Adrenal gland (tissue), 12 donors: ENCODE measurements around the gene FDX2. TPM values are rescaled to one million over a fixed set of nuclear protein-coding genes. Genes with fewer than 3 reads are reported as not detected.

Experiments
- DNase-seq, 7 donors: peaks; one replicate each; pipeline ENCODE4 v3.0.0-alpha.2; 2019 to 2020
- H3K27ac ChIP-seq, 5 donors: fragments of 200-600 bp; sonication (generic) in 4 of 5; 1 replicate in 3 of 5; 2 replicates in 2 of 5; pipeline versions ENCODE4 v1.5.1 to v1.8.0; 2016 to 2020; ENCODE audit warnings: mild to moderate bottlenecking in 1 of 5
- H3K27me3 ChIP-seq: fragments of 200-600 bp; 2 replicates; pipeline ENCODE4 v1.8.0; 2021
- H3K36me3 ChIP-seq, 2 donors: fragments of 200-600 bp; replicated peaks in 1 of 2; 1 replicate in 1 of 2; 2 replicates in 1 of 2; pipeline versions ENCODE4 v1.5.1 to v1.8.0; 2018 to 2022
- H3K4me1 ChIP-seq, 2 donors: fragments of 200-600 bp; replicated peaks in 1 of 2; 1 replicate in 1 of 2; 2 replicates in 1 of 2; pipeline versions ENCODE4 v1.5.1 to v1.8.0; 2018 to 2021
- H3K4me3 ChIP-seq, 4 donors: fragments of 200-600 bp; sonication (generic) in 3 of 4; one replicate each; pipeline ENCODE4 v1.5.1; 2016 to 2018
- H3K9me3 ChIP-seq, 3 donors: fragments of 200-600 bp; sonication (generic) in 1 of 3; replicated peaks in 1 of 3; 1 replicate in 2 of 3; 2 replicates in 1 of 3; pipeline versions ENCODE4 v1.5.1 to v1.8.0; 2016 to 2021
- CTCF ChIP-seq, 6 experiments: fragments of 450-650 bp in 4 of 6; fragments of 200-600 bp in 2 of 6; sonication (generic) in 1 of 6; IDR thresholded peaks; 1 replicate in 5 of 6; 2 replicates in 1 of 6; pipeline versions ENCODE4 v1.5.1 to v1.8.0; 2016 to 2021; ENCODE audit warnings: antibody characterized with exemption in 6 of 6, mild to moderate bottlenecking in 2 of 6, moderate library complexity in 1 of 6
- POLR2A ChIP-seq, 2 donors: fragments of 450-650 bp; IDR thresholded peaks; one replicate each; pipeline ENCODE4 v1.6.1; 2017; ENCODE audit warnings: antibody characterized with exemption in 2 of 2, mild to moderate bottlenecking in 2 of 2, moderate library complexity in 1 of 2
- WGBS, 4 donors: extraction: QIAGEN DNeasy Blood & Tissue Kit in 2 of 4; methylation state at CpG; one replicate each; pipeline versions ENCODE4 v1.1.5 to v1.1.7; 2013 to 2017; 5-methylcytosine and 5-hydroxymethylcytosine counted together
- intact Hi-C, 2 donors: fragments of 100-400 bp; cut with DNase I; formaldehyde crosslinking; loops; one replicate each; pipeline versions ENCODE4 v1.14.1 to v1.15.0; 2022 to 2023
- polyA plus RNA-seq, 3 donors: library from polyadenylated mRNA; stranded (reverse); fragments of 200-250 nt in 2 of 3; fragments of 350-450 nt in 1 of 3; fragmentation: Illumina TruSeq in 1 of 3; extraction: RNeasy Lipid Tissue Mini Kit (QIAGEN cat#74804) in 1 of 3; gene quantifications; one replicate each; pipeline ENCODE4 v1.2.3, GENCODE V29; 2013 to 2014
- small RNA-seq, 2 donors: library from RNA; depleted of rRNA; stranded (forward); fragments of <200 nt; gene quantifications; one replicate each; pipeline ENCODE3, GENCODE V24; 2016
- total RNA-seq, 9 donors: library from RNA; depleted of rRNA in 4 of 9; stranded (reverse); fragments of >200 nt in 4 of 9; fragments of 120-200 nt in 1 of 9; fragmentation: NEBNext Ultra II Directional in 1 of 9; extraction: Animal tissue kit (Norgen Biotek cat#: 25700) in 1 of 9; gene quantifications; one replicate each; pipeline versions ENCODE4 v1.1.0 to v1.2.4, GENCODE V29; 2013 to 2023
- donor health status: healthy with polysubstance abuse.
- donor health status: Bipolar disorder and iron deficiency.
- donor health status: DM: yes; HTN: yes; CAD: no.
- donor health status: DM: no; HTN: no; CAD: no.
- donor health status: DM: no; HTN: no; CAD: no.
- donor health status: DM: yes; HTN: yes; CAD: no.

Gene FDX2
- total and polyA plus RNA-seq, 12 donors: 21.1 to 45.3 (median 31.3) TPM

- Histone ChIP-seq H3K4me3 (no peak overlapping the region), H3K4me1 (peaks cover 5 to 19% of the 10 kb centered on the region in 2 donors), H3K36me3 (no peaks in the 10 kb centered on the region), H3K27ac (peak overlapping the region in 2 of 5 donors; percentile 43 to 44), H3K9me3 (no peaks in the 10 kb centered on the region), H3K27me3 (no peaks in the 10 kb centered on the region)
- peak in 2 of 7 donors; percentile 38 to 48 for DNase-seq
- no peak for TF ChIP-seq POLR2A (IDR thresholded peaks at IDR 0.05)
- TF ChIP-seq CTCF (IDR thresholded peaks at IDR 0.05): no peak
- intact Hi-C loops: loop anchor here (2.0 kb wide), 1 partner anchor 123 kb away; no protein-coding TSS in a partner anchor
- 55 to 62% (median 58%) methylated on average over 6 of the region's 6 CpGs for WGBS, 4 donors
Observed at GRCh38 chr19:10268071-10268470, 47.7 kb downstream of the FDX2 start.

GRCh38 chr19:10266706-10267105 is 49.1 kb downstream of the FDX2 start:
- WGBS, 4 donors: 73 to 83% (median 79%) methylated on average over 7 of the region's 7 CpGs
- Histone ChIP-seq H3K36me3 (no peaks in the 10 kb centered on the region), H3K4me1 (peaks cover 5 to 19% of the 10 kb centered on the region in 2 donors), H3K27ac (no peak overlapping the region), H3K9me3 (no peaks in the 10 kb centered on the region), H3K4me3 (no peak overlapping the region), H3K27me3 (no peaks in the 10 kb centered on the region)
- intact Hi-C loops: no loop called here
- DNase-seq: no peak
- TF ChIP-seq POLR2A (IDR thresholded peaks at IDR 0.05): no peak
- no peak for TF ChIP-seq CTCF (IDR thresholded peaks at IDR 0.05)

GRCh38 chr19:10262771-10263170 is 53.0 kb downstream of the FDX2 start:
- Histone ChIP-seq H3K27me3 (no peaks in the 10 kb centered on the region), H3K36me3 (peaks cover 0 to 10% of the 10 kb centered on the region in 2 donors), H3K4me1 (no peaks in the 10 kb centered on the region), H3K4me3 (no peak overlapping the region), H3K9me3 (no peaks in the 10 kb centered on the region), H3K27ac (no peak overlapping the region)
- intact Hi-C loops: no loop called here
- TF ChIP-seq POLR2A (IDR thresholded peaks at IDR 0.05) (no peak), CTCF (IDR thresholded peaks at IDR 0.05) (no peak)
- 71 to 78% (median 75%) methylated on average over 7 of the region's 7 CpGs for WGBS, 4 donors
- no peak for DNase-seq

GRCh38 chr19:10260141-10260584 is 55.7 kb downstream of the FDX2 start:
- Histone ChIP-seq H3K9me3 (no peaks in the 10 kb centered on the region), H3K36me3 (peaks cover 0 to 35% of the 10 kb centered on the region in 2 donors), H3K27ac (no peak overlapping the region), H3K27me3 (no peaks in the 10 kb centered on the region), H3K4me1 (no peaks in the 10 kb centered on the region), H3K4me3 (no peak overlapping the region)
- no peak for DNase-seq
- intact Hi-C loops: no loop called here
- TF ChIP-seq POLR2A (IDR thresholded peaks at IDR 0.05) (no peak), CTCF (IDR thresholded peaks at IDR 0.05) (no peak)
- 73 to 80% (median 77%) methylated on average over 8 of the region's 8 CpGs for WGBS, 4 donors

Small RNA genes lying within 50 kb of the gene (small RNA-seq; reads per million reads assigned to genes)
- 0 reads per million in 2 donors for gene AC011511.1
- 0 reads per million in 2 donors for gene AC011511.4

Other genes with a start within 250 kb of the FDX2 start
- 10 to 100 TPM; 17.4 to 50.6 (median 40.9) TPM for gene SHFL, start 229.7 kb downstream of the FDX2 start, total RNA-seq
- 100 to 1,000 TPM in 1 of 3 donors, 10 to 100 TPM in 2; 18.6 to 116 (median 85.5) TPM for gene SHFL, start 229.7 kb downstream of the FDX2 start, polyA plus RNA-seq
- 1 to 10 TPM in 3 of 9 donors, under 1 TPM in 6; 0.12 to 3.2 (median 0.44) TPM for gene ANGPTL6, start 213.3 kb downstream of the FDX2 start, total RNA-seq
- 1 to 10 TPM in 2 of 3 donors, under 1 TPM in 1; 0.16 to 1.9 (median 1.5) TPM for gene ANGPTL6, start 213.3 kb downstream of the FDX2 start, polyA plus RNA-seq
- 10 to 100 TPM; 18.2 to 44.8 (median 27.7) TPM for gene PPAN, start 209.7 kb downstream of the FDX2 start, total RNA-seq
- 10 to 100 TPM; 21.2 to 98.7 (median 68.0) TPM for gene PPAN, start 209.7 kb downstream of the FDX2 start, polyA plus RNA-seq
- gene P2RY11, start 204.3 kb downstream of the FDX2 start, total RNA-seq: 10 to 100 TPM in 1 of 9 donors, 1 to 10 TPM in 8; 2.0 to 10.5 (median 6.0) TPM
- gene P2RY11, start 204.3 kb downstream of the FDX2 start, polyA plus RNA-seq: 10 to 100 TPM in 2 of 3 donors, under 1 TPM in 1; 0.77 to 21.5 (median 13.0) TPM
- 100 to 1,000 TPM; 177 to 341 (median 262) TPM for gene EIF3G, start 196.1 kb downstream of the FDX2 start, total RNA-seq
- gene EIF3G, start 196.1 kb downstream of the FDX2 start, polyA plus RNA-seq: 100 to 1,000 TPM; 205 to 225 (median 206) TPM
- gene DNMT1, start 121.1 kb downstream of the FDX2 start, total RNA-seq: 10 to 100 TPM; 23.6 to 48.2 (median 33.8) TPM
- 10 to 100 TPM; 35.5 to 49.7 (median 44.0) TPM for gene DNMT1, start 121.1 kb downstream of the FDX2 start, polyA plus RNA-seq
- gene S1PR2, start 84.7 kb downstream of the FDX2 start, total RNA-seq: 1 to 10 TPM; 2.0 to 9.5 (median 6.2) TPM
- 1 to 10 TPM; 1.6 to 3.5 (median 3.1) TPM for gene S1PR2, start 84.7 kb downstream of the FDX2 start, polyA plus RNA-seq
- 100 to 1,000 TPM in 1 of 9 donors, 10 to 100 TPM in 8; 43.7 to 123 (median 81.7) TPM for gene MRPL4, start 63.8 kb downstream of the FDX2 start, total RNA-seq
- 10 to 100 TPM; 33.4 to 56.4 (median 43.8) TPM for gene MRPL4, start 63.8 kb downstream of the FDX2 start, polyA plus RNA-seq
- gene ICAM1, start 44.9 kb downstream of the FDX2 start, total RNA-seq: 10 to 100 TPM in 8 of 9 donors, 1 to 10 TPM in 1; 2.2 to 90.4 (median 33.9) TPM
- gene ICAM1, start 44.9 kb downstream of the FDX2 start, polyA plus RNA-seq: 10 to 100 TPM in 2 of 3 donors, 1 to 10 TPM in 1; 8.8 to 27.6 (median 13.5) TPM
- 1 to 10 TPM in 1 of 9 donors, under 1 TPM in 5, not detected in 3; 0.39 to 1.0 (median 0.57) TPM for gene ICAM4, start 29.1 kb downstream of the FDX2 start, total RNA-seq
- under 1 TPM in 2 of 3 donors, not detected in 1; 0.34 to 0.48 TPM for gene ICAM4, start 29.1 kb downstream of the FDX2 start, polyA plus RNA-seq
- gene ICAM5, start 26.1 kb downstream of the FDX2 start, total RNA-seq: 1 to 10 TPM in 1 of 9 donors, under 1 TPM in 6, not detected in 2; 0.06 to 2.2 (median 0.49) TPM
- under 1 TPM in 2 of 3 donors, not detected in 1; 0.20 to 0.64 TPM for gene ICAM5, start 26.1 kb downstream of the FDX2 start, polyA plus RNA-seq
- 1 to 10 TPM in 7 of 9 donors, not detected in 2; 1.0 to 4.5 (median 2.5) TPM for gene ZGLP1, start 6.2 kb downstream of the FDX2 start, total RNA-seq
- 10 to 100 TPM in 1 of 3 donors, 1 to 10 TPM in 1, under 1 TPM in 1; 0.48 to 38.8 (median 8.8) TPM for gene ZGLP1, start 6.2 kb downstream of the FDX2 start, polyA plus RNA-seq
- 10 to 100 TPM in 8 of 9 donors, 1 to 10 TPM in 1; 4.3 to 42.7 (median 27.8) TPM for gene RAVER1, start 17.5 kb upstream of the FDX2 start, total RNA-seq
- gene RAVER1, start 17.5 kb upstream of the FDX2 start, polyA plus RNA-seq: 10 to 100 TPM in 1 of 3 donors, 1 to 10 TPM in 2; 4.1 to 14.0 (median 5.5) TPM
- 10 to 100 TPM in 2 of 9 donors, 1 to 10 TPM in 7; 3.7 to 17.7 (median 7.6) TPM for gene ICAM3, start 23.6 kb upstream of the FDX2 start, total RNA-seq
- 10 to 100 TPM in 1 of 3 donors, 1 to 10 TPM in 2; 4.8 to 11.1 (median 8.4) TPM for gene ICAM3, start 23.6 kb upstream of the FDX2 start, polyA plus RNA-seq
- 100 to 1,000 TPM in 4 of 9 donors, 10 to 100 TPM in 5; 56.1 to 160 (median 96.8) TPM for gene TYK2, start 64.6 kb upstream of the FDX2 start, total RNA-seq
- gene TYK2, start 64.6 kb upstream of the FDX2 start, polyA plus RNA-seq: 100 to 1,000 TPM in 2 of 3 donors, 10 to 100 TPM in 1; 61.5 to 408 (median 297) TPM
- gene CDC37, start 87.5 kb upstream of the FDX2 start, total RNA-seq: 100 to 1,000 TPM in 4 of 9 donors, 10 to 100 TPM in 5; 72.8 to 137 (median 97.3) TPM
- 100 to 1,000 TPM; 117 to 518 (median 317) TPM for gene CDC37, start 87.5 kb upstream of the FDX2 start, polyA plus RNA-seq
- 10 to 100 TPM in 7 of 9 donors, 1 to 10 TPM in 1, under 1 TPM in 1; 0.28 to 20.4 (median 12.0) TPM for gene PDE4A, start 104.5 kb upstream of the FDX2 start, total RNA-seq
- 1 to 10 TPM; 4.4 to 10.0 (median 6.4) TPM for gene PDE4A, start 104.5 kb upstream of the FDX2 start, polyA plus RNA-seq
- gene KEAP1, start 187.3 kb upstream of the FDX2 start, total RNA-seq: 100 to 1,000 TPM in 1 of 9 donors, 10 to 100 TPM in 8; 71.1 to 106 (median 75.4) TPM
- 100 to 1,000 TPM in 1 of 3 donors, 10 to 100 TPM in 2; 71.0 to 101 (median 97.3) TPM for gene KEAP1, start 187.3 kb upstream of the FDX2 start, polyA plus RNA-seq
- 1 to 10 TPM in 2 of 9 donors, under 1 TPM in 6, not detected in 1; 0.14 to 3.0 (median 0.61) TPM for gene S1PR5, start 201.4 kb upstream of the FDX2 start, total RNA-seq
- under 1 TPM; 0.37 to 0.97 (median 0.51) TPM for gene S1PR5, start 201.4 kb upstream of the FDX2 start, polyA plus RNA-seq
- 10 to 100 TPM; 26.4 to 93.7 (median 37.8) TPM for gene ATG4D, start 227.9 kb upstream of the FDX2 start, total RNA-seq
- 10 to 100 TPM in 2 of 3 donors, 1 to 10 TPM in 1; 7.4 to 58.2 (median 53.2) TPM for gene ATG4D, start 227.9 kb upstream of the FDX2 start, polyA plus RNA-seq
- 10 to 100 TPM in 8 of 9 donors, 1 to 10 TPM in 1; 7.1 to 32.4 (median 18.7) TPM for gene KRI1, start 250.0 kb upstream of the FDX2 start, total RNA-seq
- gene KRI1, start 250.0 kb upstream of the FDX2 start, polyA plus RNA-seq: 10 to 100 TPM; 29.7 to 69.0 (median 29.8) TPM